ENCODE measurements around the gene TMEM101.

DNA sequence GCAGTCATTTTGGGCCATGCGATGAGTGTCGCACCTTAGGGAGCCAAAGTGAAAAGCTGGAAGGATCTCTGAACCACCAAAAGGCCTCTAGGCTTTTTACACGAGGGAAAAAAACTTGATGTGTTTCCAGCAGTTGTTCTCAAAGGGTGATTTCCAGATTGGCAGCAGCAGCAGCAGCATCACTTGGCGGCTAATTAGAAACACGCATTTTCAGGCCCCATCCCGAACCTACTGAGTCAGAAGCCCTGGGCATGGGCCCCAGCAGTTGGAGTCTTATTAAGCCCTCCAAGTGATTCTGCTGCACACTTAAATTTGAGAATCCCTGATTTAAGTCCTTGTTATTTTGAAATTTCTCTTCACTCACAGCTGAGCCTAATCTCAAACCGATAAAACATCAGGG is 35.8 kb downstream of the TMEM101 start:
- TF ChIP-seq, protein P1, sequence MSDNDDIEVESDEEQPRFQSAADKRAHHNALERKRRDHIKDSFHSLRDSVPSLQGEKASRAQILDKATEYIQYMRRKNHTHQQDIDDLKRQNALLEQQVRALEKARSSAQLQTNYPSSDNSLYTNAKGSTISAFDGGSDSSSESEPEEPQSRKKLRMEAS (CRISPR knock-in tag; IDR thresholded peaks at IDR 0.05), result no peak
- TF ChIP-seq, protein P2, sequence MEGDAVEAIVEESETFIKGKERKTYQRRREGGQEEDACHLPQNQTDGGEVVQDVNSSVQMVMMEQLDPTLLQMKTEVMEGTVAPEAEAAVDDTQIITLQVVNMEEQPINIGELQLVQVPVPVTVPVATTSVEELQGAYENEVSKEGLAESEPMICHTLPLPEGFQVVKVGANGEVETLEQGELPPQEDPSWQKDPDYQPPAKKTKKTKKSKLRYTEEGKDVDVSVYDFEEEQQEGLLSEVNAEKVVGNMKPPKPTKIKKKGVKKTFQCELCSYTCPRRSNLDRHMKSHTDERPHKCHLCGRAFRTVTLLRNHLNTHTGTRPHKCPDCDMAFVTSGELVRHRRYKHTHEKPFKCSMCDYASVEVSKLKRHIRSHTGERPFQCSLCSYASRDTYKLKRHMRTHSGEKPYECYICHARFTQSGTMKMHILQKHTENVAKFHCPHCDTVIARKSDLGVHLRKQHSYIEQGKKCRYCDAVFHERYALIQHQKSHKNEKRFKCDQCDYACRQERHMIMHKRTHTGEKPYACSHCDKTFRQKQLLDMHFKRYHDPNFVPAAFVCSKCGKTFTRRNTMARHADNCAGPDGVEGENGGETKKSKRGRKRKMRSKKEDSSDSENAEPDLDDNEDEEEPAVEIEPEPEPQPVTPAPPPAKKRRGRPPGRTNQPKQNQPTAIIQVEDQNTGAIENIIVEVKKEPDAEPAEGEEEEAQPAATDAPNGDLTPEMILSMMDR (IDR thresholded peaks at IDR 0.05), result no peak
- TF ChIP-seq, protein P3, sequence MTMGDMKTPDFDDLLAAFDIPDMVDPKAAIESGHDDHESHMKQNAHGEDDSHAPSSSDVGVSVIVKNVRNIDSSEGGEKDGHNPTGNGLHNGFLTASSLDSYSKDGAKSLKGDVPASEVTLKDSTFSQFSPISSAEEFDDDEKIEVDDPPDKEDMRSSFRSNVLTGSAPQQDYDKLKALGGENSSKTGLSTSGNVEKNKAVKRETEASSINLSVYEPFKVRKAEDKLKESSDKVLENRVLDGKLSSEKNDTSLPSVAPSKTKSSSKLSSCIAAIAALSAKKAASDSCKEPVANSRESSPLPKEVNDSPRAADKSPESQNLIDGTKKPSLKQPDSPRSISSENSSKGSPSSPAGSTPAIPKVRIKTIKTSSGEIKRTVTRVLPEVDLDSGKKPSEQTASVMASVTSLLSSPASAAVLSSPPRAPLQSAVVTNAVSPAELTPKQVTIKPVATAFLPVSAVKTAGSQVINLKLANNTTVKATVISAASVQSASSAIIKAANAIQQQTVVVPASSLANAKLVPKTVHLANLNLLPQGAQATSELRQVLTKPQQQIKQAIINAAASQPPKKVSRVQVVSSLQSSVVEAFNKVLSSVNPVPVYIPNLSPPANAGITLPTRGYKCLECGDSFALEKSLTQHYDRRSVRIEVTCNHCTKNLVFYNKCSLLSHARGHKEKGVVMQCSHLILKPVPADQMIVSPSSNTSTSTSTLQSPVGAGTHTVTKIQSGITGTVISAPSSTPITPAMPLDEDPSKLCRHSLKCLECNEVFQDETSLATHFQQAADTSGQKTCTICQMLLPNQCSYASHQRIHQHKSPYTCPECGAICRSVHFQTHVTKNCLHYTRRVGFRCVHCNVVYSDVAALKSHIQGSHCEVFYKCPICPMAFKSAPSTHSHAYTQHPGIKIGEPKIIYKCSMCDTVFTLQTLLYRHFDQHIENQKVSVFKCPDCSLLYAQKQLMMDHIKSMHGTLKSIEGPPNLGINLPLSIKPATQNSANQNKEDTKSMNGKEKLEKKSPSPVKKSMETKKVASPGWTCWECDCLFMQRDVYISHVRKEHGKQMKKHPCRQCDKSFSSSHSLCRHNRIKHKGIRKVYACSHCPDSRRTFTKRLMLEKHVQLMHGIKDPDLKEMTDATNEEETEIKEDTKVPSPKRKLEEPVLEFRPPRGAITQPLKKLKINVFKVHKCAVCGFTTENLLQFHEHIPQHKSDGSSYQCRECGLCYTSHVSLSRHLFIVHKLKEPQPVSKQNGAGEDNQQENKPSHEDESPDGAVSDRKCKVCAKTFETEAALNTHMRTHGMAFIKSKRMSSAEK (CRISPR knock-in tag; IDR thresholded peaks at IDR 0.05; ENCODE audit: borderline replicate concordance), result no peak
- no peak for TF ChIP-seq SP1 (CRISPR knock-in tag; conservative IDR thresholded peaks at IDR 0.05)
- TF ChIP-seq JUN (CRISPR knock-in tag; IDR thresholded peaks at IDR 0.05), result no peak

Measured in WTC11 (cell line).